Brain microvascular endothelial cell (primary cell): ENCODE results near the gene TMEM132D.

Experiments used
- DNase-seq: peaks from one replicate; pipeline ENCODE4 v3.0.0-alpha.2; 2020
- H3K27ac ChIP-seq: fragments of 250-450 bp; sonication (Bioruptor Pico); 2 replicates; pipeline ENCODE4 v1.5.1; 2020; ENCODE audit warnings: mild to moderate bottlenecking, moderate library complexity
- H3K27me3 ChIP-seq: fragments of 250-450 bp; sonication (Bioruptor Pico); replicated peaks from 2 replicates; pipeline ENCODE4 v1.5.1; 2020; ENCODE audit warnings: mild to moderate bottlenecking
- H3K36me3 ChIP-seq: fragments of 250-450 bp; sonication (Bioruptor Pico); replicated peaks from 2 replicates; pipeline ENCODE4 v1.5.1; 2020; ENCODE audit warnings: mild to moderate bottlenecking
- H3K4me3 ChIP-seq: 2 replicates; pipeline ENCODE4 v1.5.1; 2011; ENCODE audit warnings: low read depth, mild to moderate bottlenecking, control low read depth, low read length, moderate library complexity
- CTCF ChIP-seq: IDR thresholded peaks from 2 replicates; pipeline ENCODE4 v1.5.1; 2011; ENCODE audit warnings: low read depth, mild to moderate bottlenecking, moderate library complexity, low read length, control low read depth, inconsistent platforms; ENCODE audit errors: missing control alignments
- in situ Hi-C: cut with HindIII; loops from 2 replicates; pipeline ENCODE4 v1.10.0; 2017; ENCODE audit warnings: low sequenced_read_pairs, low pct_ligation_motif_present

The TMEM132D gene

GRCh38 chr12:129790331-129790730 lies 113.5 kb downstream of the TMEM132D start:
- no peak overlapping the region for H3K27ac ChIP-seq
- no peaks in the 10 kb centered on the region for H3K36me3 ChIP-seq
- no peaks in the 10 kb centered on the region for H3K27me3 ChIP-seq
- DNase-seq = no peak
- in situ Hi-C loops = no loop called here
- no peak overlapping the region for H3K4me3 ChIP-seq
- no peak for TF ChIP-seq CTCF

- H3K4me3 ChIP-seq = no peak overlapping the region
- no peak overlapping the region for H3K27ac ChIP-seq
- TF ChIP-seq CTCF = no peak
- DNase-seq = no peak
- H3K27me3 ChIP-seq = no peaks in the 10 kb centered on the region
- in situ Hi-C loops = no loop called here
- no peaks in the 10 kb centered on the region for H3K36me3 ChIP-seq
Measured at GRCh38 chr12:129789921-129790320, 113.9 kb downstream of the TMEM132D start.

GRCh38 chr12:129788506-129789084 lies 115.2 kb downstream of the TMEM132D start:
- TF ChIP-seq CTCF = no peak
- in situ Hi-C loops = no loop called here
- H3K27ac ChIP-seq = peak overlapping the region; percentile 31
- peak; percentile 68 for DNase-seq
- H3K4me3 ChIP-seq = no peak overlapping the region
- H3K27me3 ChIP-seq = no peaks in the 10 kb centered on the region
- H3K36me3 ChIP-seq = no peaks in the 10 kb centered on the region

- in situ Hi-C loops = no loop called here
- no peaks in the 10 kb centered on the region for H3K27me3 ChIP-seq
- no peaks in the 10 kb centered on the region for H3K36me3 ChIP-seq
- H3K27ac ChIP-seq = no peak overlapping the region
- no peak for DNase-seq
- no peak overlapping the region for H3K4me3 ChIP-seq
- TF ChIP-seq CTCF = no peak
Measured at GRCh38 chr12:129779989-129780388, 123.8 kb downstream of the TMEM132D start.

GRCh38 chr12:129779033-129779432 lies 124.8 kb downstream of the TMEM132D start:
- no peak for DNase-seq
- in situ Hi-C loops = no loop called here
- TF ChIP-seq CTCF = no peak
- Histone ChIP-seq H3K27ac (no peak overlapping the region), H3K4me3 (no peak overlapping the region), H3K36me3 (no peaks in the 10 kb centered on the region), H3K27me3 (no peaks in the 10 kb centered on the region)
